Measurements from ENCODE around the gene DLD.

GRCh38 chr7:107858280-107858679, 32.7 kb upstream of the DLD start:
- TF ChIP-seq POLR2A (IDR thresholded peaks at IDR 0.05) (no peak), CTCF (IDR thresholded peaks at IDR 0.05) (no peak)

Data from testis (tissue), 2 donors.